HG03045 (cell line): ENCODE results near the gene COPS6.
A peak's percentile ranks its signal among the peaks of the same experiment; 100 is the strongest.

Experiments used
- ATAC-seq: cut with Tn5 transposase; IDR thresholded peaks from one replicate; pipeline ENCODE4 v1.9.1; 2021; ENCODE audit warnings: mild to moderate bottlenecking, moderate library complexity; ENCODE audit not compliant: unreplicated experiment

Gene COPS6

GRCh38 chr7:100101016-100101862 is 12.5 kb downstream of the COPS6 start, which contains the start of the genes AP4M1 and MCM7:
AP4M1 (plus strand) TSS chr7:100101643; CDS start chr7:100101715, 72 bp downstream.
MCM7 (minus strand) TSS chr7:100101397; CDS start chr7:100101294, 103 bp downstream.
- ATAC-seq = peak; percentile 84

GRCh38 chr7:100102950-100103840 is 14.4 kb downstream of the COPS6 start:
- no peak for ATAC-seq

- ATAC-seq = no peak
Measured at GRCh38 chr7:100105534-100105933, 16.8 kb downstream of the COPS6 start.

- no peak for ATAC-seq
Measured at GRCh38 chr7:100106633-100107032, 17.9 kb downstream of the COPS6 start.

GRCh38 chr7:100107125-100107737 is 18.5 kb downstream of the COPS6 start:
- no peak for ATAC-seq

GRCh38 chr7:100107890-100108289 is 19.1 kb downstream of the COPS6 start:
- no peak for ATAC-seq

GRCh38 chr7:100109521-100110163 is 20.9 kb downstream of the COPS6 start:
- ATAC-seq = no peak

- no peak for ATAC-seq
Measured at GRCh38 chr7:100111156-100111555, 22.4 kb downstream of the COPS6 start.

- ATAC-seq = no peak
Measured at GRCh38 chr7:100111914-100112313, 23.1 kb downstream of the COPS6 start.

GRCh38 chr7:100115026-100115425 is 26.3 kb downstream of the COPS6 start:
- ATAC-seq = no peak

GRCh38 chr7:100118388-100119071 is 29.8 kb downstream of the COPS6 start:
- no peak for ATAC-seq

GRCh38 chr7:100119072-100119969 is 30.6 kb downstream of the COPS6 start, which contains the start of the genes CNPY4 and TAF6:
CNPY4 (plus strand) TSS chr7:100119634; CDS start chr7:100119745, 111 bp downstream.
TAF6 (minus strand) TSS chr7:100119358; CDS start chr7:100114209, 5,149 bp downstream.
- peak; percentile 72 for ATAC-seq

- peak; percentile 29 for ATAC-seq
Measured at GRCh38 chr7:100119970-100120732, 31.4 kb downstream of the COPS6 start.

- ATAC-seq = no peak
Measured at GRCh38 chr7:100120733-100121036, 31.9 kb downstream of the COPS6 start.

- no peak for ATAC-seq
Measured at GRCh38 chr7:100122067-100122466, 33.3 kb downstream of the COPS6 start.

- no peak for ATAC-seq
Measured at GRCh38 chr7:100122568-100122967, 33.8 kb downstream of the COPS6 start.

- ATAC-seq = no peak
Measured at GRCh38 chr7:100124301-100125230, 35.8 kb downstream of the COPS6 start.
